K562 (cell line): Measurements from ENCODE around the gene SYT3. TPM values are rescaled to one million over a fixed set of nuclear protein-coding genes. Genes with fewer than 3 reads are reported as not detected.

Experiments
- BCLAF1 ChIP-seq, 2 experiments: fragments of 450-650 bp in 1 of 2; IDR thresholded peaks; 2 replicates each; pipeline ENCODE4 v1.6.1; 2011 to 2017; ENCODE audit warnings: low read depth in 2 of 2, antibody characterized with exemption in 1 of 2, borderline replicate concordance in 1 of 2, low read length in 1 of 2, mild to moderate bottlenecking in 1 of 2, mixed read lengths in 1 of 2; ENCODE audit not compliant: control insufficient read depth in 1 of 2
- FOXJ2 ChIP-seq: fragments of 200-800 bp; sonication (Bioruptor generic); IDR thresholded peaks from 2 replicates; pipeline ENCODE4 v1.6.1; 2016; ENCODE audit warnings: missing genetic modification characterization, missing compliant biosample characterization
- HBP1 ChIP-seq: fragments of 450-650 bp; formaldehyde crosslinking; IDR thresholded peaks from 2 replicates; pipeline ENCODE4 v1.4.0; 2022; ENCODE audit warnings: missing genetic modification characterization
- KLF1 ChIP-seq: fragments of 450-650 bp; IDR thresholded peaks from 2 replicates; pipeline ENCODE4 v1.6.1; 2016; ENCODE audit warnings: missing genetic modification characterization, missing compliant biosample characterization
- MLLT1 ChIP-seq, 2 experiments: fragments of 450-650 bp; IDR thresholded peaks; 2 replicates each; pipeline ENCODE4 v1.6.1; 2016
- MYC ChIP-seq, 2 experiments: fragments of 250-450 bp in 1 of 2; sonication (Bioruptor Pico) in 1 of 2; IDR thresholded peaks; 2 replicates each; pipeline versions ENCODE4 v1.5.1 to v1.6.1; 2012 to 2021; ENCODE audit warnings: low read depth in 2 of 2, borderline replicate concordance in 1 of 2, improper control_type of control experiment in 1 of 2, low read length in 1 of 2, mild to moderate bottlenecking in 1 of 2, moderate library complexity in 1 of 2
- NFATC3 ChIP-seq: fragments of 450-650 bp; IDR thresholded peaks from 2 replicates; pipeline ENCODE4 v1.6.1; 2017; ENCODE audit warnings: mild to moderate bottlenecking
- PCBP2 ChIP-seq: fragments of 200-400 bp; formaldehyde crosslinking; IDR thresholded peaks from 2 replicates; pipeline ENCODE4 v1.6.1; 2018; ENCODE audit warnings: low read length, low read depth, mild to moderate bottlenecking, moderate library complexity; ENCODE audit not compliant: poor library complexity, severe bottlenecking
- PKNOX1 ChIP-seq: fragments of 450-650 bp; IDR thresholded peaks from 2 replicates; pipeline ENCODE4 v1.6.1; 2016
- SMAD3 ChIP-seq: fragments of 450-650 bp; formaldehyde crosslinking; conservative IDR thresholded peaks from 2 replicates; pipeline ENCODE4 v1.4.0; 2020; ENCODE audit warnings: mild to moderate bottlenecking
- SMAD4 ChIP-seq: fragments of 250-450 bp; sonication (Bioruptor Pico); conservative IDR thresholded peaks from 2 replicates; pipeline ENCODE4 v1.8.0; 2021; ENCODE audit warnings: inconsistent platforms, mild to moderate bottlenecking, moderate library complexity
- SMARCE1 ChIP-seq: fragments of 450-650 bp; IDR thresholded peaks from 2 replicates; pipeline ENCODE4 v1.7.1; 2016; ENCODE audit warnings: mild to moderate bottlenecking
- TFAP4 ChIP-seq: sonication (generic); formaldehyde crosslinking; IDR thresholded peaks from 2 replicates; pipeline ENCODE4 v1.8.0; 2022; ENCODE audit warnings: missing genetic modification reagents, mild to moderate bottlenecking, moderate library complexity, borderline replicate concordance
- THRB ChIP-seq: fragments of 450-650 bp; formaldehyde crosslinking; conservative IDR thresholded peaks from 2 replicates; pipeline ENCODE4 v1.4.0; 2022; ENCODE audit warnings: mild to moderate bottlenecking, missing genetic modification characterization
- polyA plus RNA-seq, 8 experiments: library from polyadenylated mRNA; depleted of rRNA in 4 of 8; stranded (reverse) in 5 of 8; unstranded in 3 of 8; fragments of >200 nt; fragmentation: Nextera tagmentation in 2 of 8; fragmentation: Illumina TruSeq in 1 of 8; extraction: Ambion mirVana in 2 of 8; extraction: Trizol in 1 of 8; gene quantifications; 2 replicates each; pipeline versions ENCODE4 v1.2.1 to v1.2.3, GENCODE V29; 2011 to 2014; ENCODE audit warnings: inconsistent platforms in 1 of 8, missing spikeins in 1 of 8
- total RNA-seq, 7 experiments: library from RNA; depleted of rRNA in 6 of 7; stranded (reverse); fragments of >200 nt in 6 of 7; fragmentation: Illumina TruSeq in 2 of 7; extraction: Trizol in 2 of 7; gene quantifications; 2 replicates each; pipeline versions ENCODE4 v1.2.1 to v1.2.3, GENCODE V29; 2011 to 2021; ENCODE audit warnings: low replicate concordance in 1 of 7

SYT3 gene
- total and polyA plus RNA-seq, 9 of the 15 experiments (the other 6 are each of a cell fraction or from before 2014, with no cell fraction given) = 0.36 to 2.0 (median 0.54) TPM; not detected in 2

GRCh38 chr19:50649433-50650391 lies 10.0 kb upstream of the SYT3 start, which contains the start of gene C19orf81 (continued):
- TF ChIP-seq BCLAF1 (IDR thresholded peaks at IDR 0.05; ENCODE audit: borderline replicate concordance in 1 of 2, control insufficient read depth in 1 of 2, low read depth in 2 of 2, low read length in 1 of 2) = 0 out of 4 replicates have a peak, but pooled peaks of 1 of the 2 experiments have one; percentile 59
- 0 out of 2 replicates have a peak, but pooled peaks have one; percentile 36 for TF ChIP-seq FOXJ2
- TF ChIP-seq SMAD3 = no peak
- TF ChIP-seq MLLT1 (IDR thresholded peaks at IDR 0.05) = peak; percentile 47 to 68; a peak in 1 of 4 replicates
- TF ChIP-seq PCBP2 = no peak
- TF ChIP-seq MYC (IDR thresholded peaks at IDR 0.05; ENCODE audit: low read depth, low read length) = 0 out of 2 replicates have a peak, but pooled peaks have one; percentile 8
- no peak for TF ChIP-seq MYC (CRISPR knock-in tag; IDR thresholded peaks at IDR 0.05; ENCODE audit: borderline replicate concordance, low read depth)
- TF ChIP-seq THRB (CRISPR knock-in tag) = peak; percentile 86
- TF ChIP-seq KLF1 = no peak
- TF ChIP-seq SMAD4 = 0 out of 2 replicates have a peak, but pooled peaks have one; percentile 22
- peak; percentile 81; the same call in 1 of the 2 replicates for TF ChIP-seq HBP1 (CRISPR knock-in tag)
- peak; percentile 28; the same call in 1 of the 2 replicates for TF ChIP-seq SMARCE1
- 0 out of 2 replicates have a peak, but pooled peaks have one; percentile 20 for TF ChIP-seq PKNOX1
- 0 out of 2 replicates have a peak, but pooled peaks have one; percentile 45 for TF ChIP-seq NFATC3
- TF ChIP-seq TFAP4 (CRISPR knock-in tag) = peak; percentile 5; the same call in 1 of the 2 replicates
